IMR-90 (cell line): ENCODE data around the gene AXDND1.

ENCODE experiments used
- CEBPB ChIP-seq: IDR thresholded peaks from 2 replicates; pipeline ENCODE4 v1.6.1; 2012; ENCODE audit warnings: low read depth, low read length, improper control_type of control experiment
- MAFK ChIP-seq: IDR thresholded peaks from 2 replicates; pipeline ENCODE4 v1.6.1; 2012; ENCODE audit warnings: low read depth, low read length, improper control_type of control experiment
- POLR2A ChIP-seq: IDR thresholded peaks from 2 replicates; pipeline ENCODE4 v1.6.1; 2012; ENCODE audit warnings: mild to moderate bottlenecking, low read depth, low read length
- RCOR1 ChIP-seq: IDR thresholded peaks from 2 replicates; pipeline ENCODE4 v1.6.1; 2012; ENCODE audit warnings: mild to moderate bottlenecking, low read length, improper control_type of control experiment; ENCODE audit not compliant: insufficient replicate concordance
- TF ChIP-seq, protein P1 (sequence below): conservative IDR thresholded peaks from 2 replicates; pipeline ENCODE4 v1.5.1; 2012; ENCODE audit warnings: mild to moderate bottlenecking, low read depth, low read length, improper control_type of control experiment
- TF ChIP-seq, protein P2 (sequence below): fragments of 150-350 bp; IDR thresholded peaks from 2 replicates; pipeline ENCODE4 v1.6.1; 2017; ENCODE audit warnings: mild to moderate bottlenecking, antibody characterized with exemption, low read length, low read depth

- TF ChIP-seq, protein P1, sequence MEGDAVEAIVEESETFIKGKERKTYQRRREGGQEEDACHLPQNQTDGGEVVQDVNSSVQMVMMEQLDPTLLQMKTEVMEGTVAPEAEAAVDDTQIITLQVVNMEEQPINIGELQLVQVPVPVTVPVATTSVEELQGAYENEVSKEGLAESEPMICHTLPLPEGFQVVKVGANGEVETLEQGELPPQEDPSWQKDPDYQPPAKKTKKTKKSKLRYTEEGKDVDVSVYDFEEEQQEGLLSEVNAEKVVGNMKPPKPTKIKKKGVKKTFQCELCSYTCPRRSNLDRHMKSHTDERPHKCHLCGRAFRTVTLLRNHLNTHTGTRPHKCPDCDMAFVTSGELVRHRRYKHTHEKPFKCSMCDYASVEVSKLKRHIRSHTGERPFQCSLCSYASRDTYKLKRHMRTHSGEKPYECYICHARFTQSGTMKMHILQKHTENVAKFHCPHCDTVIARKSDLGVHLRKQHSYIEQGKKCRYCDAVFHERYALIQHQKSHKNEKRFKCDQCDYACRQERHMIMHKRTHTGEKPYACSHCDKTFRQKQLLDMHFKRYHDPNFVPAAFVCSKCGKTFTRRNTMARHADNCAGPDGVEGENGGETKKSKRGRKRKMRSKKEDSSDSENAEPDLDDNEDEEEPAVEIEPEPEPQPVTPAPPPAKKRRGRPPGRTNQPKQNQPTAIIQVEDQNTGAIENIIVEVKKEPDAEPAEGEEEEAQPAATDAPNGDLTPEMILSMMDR, result no peak
- TF ChIP-seq POLR2A (no peak), RCOR1 (no peak), MAFK (no peak), CEBPB (no peak)
- TF ChIP-seq, protein P2, sequence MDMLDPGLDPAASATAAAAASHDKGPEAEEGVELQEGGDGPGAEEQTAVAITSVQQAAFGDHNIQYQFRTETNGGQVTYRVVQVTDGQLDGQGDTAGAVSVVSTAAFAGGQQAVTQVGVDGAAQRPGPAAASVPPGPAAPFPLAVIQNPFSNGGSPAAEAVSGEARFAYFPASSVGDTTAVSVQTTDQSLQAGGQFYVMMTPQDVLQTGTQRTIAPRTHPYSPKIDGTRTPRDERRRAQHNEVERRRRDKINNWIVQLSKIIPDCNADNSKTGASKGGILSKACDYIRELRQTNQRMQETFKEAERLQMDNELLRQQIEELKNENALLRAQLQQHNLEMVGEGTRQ, result no peak
These were observed 218.1 kb downstream of the AXDND1 start for GRCh38 chr1:179583771-179584320.
